Activated CD8-positive, alpha-beta T cell treated with anti-CD3 and anti-CD28 coated beads, Interleukin-2, amount 10 ng/mL, durations not matched to agents 7 days and 5 days (primary cell): ENCODE measurements around the gene CIT. TPM values are rescaled to one million over a fixed set of nuclear protein-coding genes. Genes with fewer than 3 reads are reported as not detected.

Experiments
- ATAC-seq: fragments of 150-1000 bp; cut with Tn5 transposase; one replicate; pipeline ENCODE4 v1.10.0; 2021; ENCODE audit warnings: moderate library complexity
- CTCF ChIA-PET: fragments of 350-600 bp; sonication (Branson Sonifier 250); formaldehyde crosslinking; loops from one replicate; lab custom pipeline; 2021; ENCODE audit warnings: antibody characterized with exemption; lab: Charles Lee
- POLR2A ChIA-PET: fragments of 350-600 bp; sonication (Branson Sonifier 250); formaldehyde crosslinking; loops from one replicate; lab custom pipeline; 2021; ENCODE audit warnings: antibody characterized with exemption; lab: Charles Lee
- DNase-seq: peaks from one replicate; pipeline ENCODE4 v3.0.0-alpha.2; 2020
- H3K27ac Mint-ChIP-seq: one replicate; pipeline ENCODE4 v1.8.0; 2021; ENCODE audit warnings: mild to moderate bottlenecking, mixed read lengths
- H3K27me3 Mint-ChIP-seq: one replicate; pipeline ENCODE4 v1.8.0; 2021; ENCODE audit warnings: low read depth, mixed read lengths
- H3K36me3 Mint-ChIP-seq: one replicate; pipeline ENCODE4 v1.8.0; 2021; ENCODE audit warnings: low read depth, mixed read lengths
- H3K4me1 Mint-ChIP-seq: one replicate; pipeline ENCODE4 v1.8.0; 2021; ENCODE audit warnings: low read depth, mixed read lengths
- H3K4me3 Mint-ChIP-seq: one replicate; pipeline ENCODE4 v1.8.0; 2021; ENCODE audit warnings: mild to moderate bottlenecking, mixed read lengths
- H3K9me3 Mint-ChIP-seq: one replicate; pipeline ENCODE4 v1.8.0; 2022; ENCODE audit warnings: mixed read lengths; ENCODE audit not compliant: insufficient read depth
- total RNA-seq, 2 experiments: library from RNA; stranded (reverse); gene quantifications; one replicate each; pipeline ENCODE4 v1.2.3, GENCODE V29; 2021

Gene CIT, protein sequence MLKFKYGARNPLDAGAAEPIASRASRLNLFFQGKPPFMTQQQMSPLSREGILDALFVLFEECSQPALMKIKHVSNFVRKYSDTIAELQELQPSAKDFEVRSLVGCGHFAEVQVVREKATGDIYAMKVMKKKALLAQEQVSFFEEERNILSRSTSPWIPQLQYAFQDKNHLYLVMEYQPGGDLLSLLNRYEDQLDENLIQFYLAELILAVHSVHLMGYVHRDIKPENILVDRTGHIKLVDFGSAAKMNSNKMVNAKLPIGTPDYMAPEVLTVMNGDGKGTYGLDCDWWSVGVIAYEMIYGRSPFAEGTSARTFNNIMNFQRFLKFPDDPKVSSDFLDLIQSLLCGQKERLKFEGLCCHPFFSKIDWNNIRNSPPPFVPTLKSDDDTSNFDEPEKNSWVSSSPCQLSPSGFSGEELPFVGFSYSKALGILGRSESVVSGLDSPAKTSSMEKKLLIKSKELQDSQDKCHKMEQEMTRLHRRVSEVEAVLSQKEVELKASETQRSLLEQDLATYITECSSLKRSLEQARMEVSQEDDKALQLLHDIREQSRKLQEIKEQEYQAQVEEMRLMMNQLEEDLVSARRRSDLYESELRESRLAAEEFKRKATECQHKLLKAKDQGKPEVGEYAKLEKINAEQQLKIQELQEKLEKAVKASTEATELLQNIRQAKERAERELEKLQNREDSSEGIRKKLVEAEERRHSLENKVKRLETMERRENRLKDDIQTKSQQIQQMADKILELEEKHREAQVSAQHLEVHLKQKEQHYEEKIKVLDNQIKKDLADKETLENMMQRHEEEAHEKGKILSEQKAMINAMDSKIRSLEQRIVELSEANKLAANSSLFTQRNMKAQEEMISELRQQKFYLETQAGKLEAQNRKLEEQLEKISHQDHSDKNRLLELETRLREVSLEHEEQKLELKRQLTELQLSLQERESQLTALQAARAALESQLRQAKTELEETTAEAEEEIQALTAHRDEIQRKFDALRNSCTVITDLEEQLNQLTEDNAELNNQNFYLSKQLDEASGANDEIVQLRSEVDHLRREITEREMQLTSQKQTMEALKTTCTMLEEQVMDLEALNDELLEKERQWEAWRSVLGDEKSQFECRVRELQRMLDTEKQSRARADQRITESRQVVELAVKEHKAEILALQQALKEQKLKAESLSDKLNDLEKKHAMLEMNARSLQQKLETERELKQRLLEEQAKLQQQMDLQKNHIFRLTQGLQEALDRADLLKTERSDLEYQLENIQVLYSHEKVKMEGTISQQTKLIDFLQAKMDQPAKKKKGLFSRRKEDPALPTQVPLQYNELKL (N-terminal part only)
- total RNA-seq: 100 to 1,000 TPM; 111 to 115 TPM

DNA sequence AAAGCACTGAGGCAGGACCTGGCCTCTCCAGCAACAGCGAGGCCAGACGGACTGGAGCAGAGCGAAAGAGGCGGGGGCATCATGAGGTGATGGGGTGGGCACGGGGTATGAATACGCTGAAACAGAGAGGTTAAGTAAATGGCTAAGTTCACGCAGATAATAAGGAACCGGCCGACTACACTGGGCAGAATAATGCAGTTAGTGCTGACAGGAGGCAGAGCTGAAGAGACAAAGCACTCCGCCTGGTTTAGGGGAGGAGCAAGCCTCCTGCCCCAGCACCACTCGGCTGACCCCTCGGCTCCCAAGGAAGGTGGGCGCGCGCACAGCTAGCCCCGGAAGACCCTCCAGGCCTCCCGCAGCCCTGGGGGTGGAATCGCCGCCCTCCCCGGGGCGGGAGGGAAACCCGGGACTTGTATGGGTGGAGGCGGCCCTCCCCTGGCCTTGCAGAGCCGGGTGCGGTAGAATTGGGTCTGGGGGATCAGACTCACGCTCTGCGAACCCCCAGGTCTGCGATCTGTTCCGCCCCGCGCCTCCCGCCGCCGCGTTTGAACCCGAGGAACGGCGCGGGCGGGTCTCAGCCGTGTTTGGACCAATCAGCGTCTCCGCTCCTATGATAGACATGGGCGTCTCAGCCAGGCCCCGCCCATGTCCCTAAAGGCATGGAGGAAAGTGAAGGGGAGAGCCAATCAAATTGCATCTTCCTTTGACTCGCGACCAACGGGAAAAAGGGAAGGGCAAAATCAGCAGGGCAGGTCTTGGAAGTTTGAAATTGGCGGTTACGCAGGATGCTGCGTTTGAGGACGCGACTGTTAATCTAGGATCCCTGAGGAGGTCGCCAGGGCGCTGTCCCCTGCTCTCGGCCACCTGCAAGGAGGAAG is at the start of gene CIT:
Gene CIT (minus strand): TSS at position 560 of the 878 bp plus-strand sequence. CDS start 1,152 bp downstream, outside the sequence.
- Mint-ChIP-seq H3K9me3 (no peaks in the 10 kb centered on the region), H3K27me3 (peaks cover 14% of the 10 kb centered on the region), H3K27ac (peak within 1 kb of the TSS; percentile 80), H3K4me1 (peaks cover 24% of the 10 kb centered on the region), H3K36me3 (peaks cover 26% of the 10 kb centered on the region), H3K4me3 (peak within 1 kb of the TSS; percentile 92)
- CTCF ChIA-PET: interaction anchor here (1.2 to 1.4 kb wide), 2 partner anchors 26 to 112 kb away, joined by 4 to 5 read pairs; partner anchors contain the start of gene BICDL1
- ATAC-seq (peak; percentile 100), DNase-seq (peak; percentile 92)
- POLR2A ChIA-PET: interaction anchor here (0.7 to 2.6 kb wide), 2 partner anchors 9 to 324 kb away, joined by 3 to 7 read pairs; partner anchors contain the start of gene RPLP0

DNA sequence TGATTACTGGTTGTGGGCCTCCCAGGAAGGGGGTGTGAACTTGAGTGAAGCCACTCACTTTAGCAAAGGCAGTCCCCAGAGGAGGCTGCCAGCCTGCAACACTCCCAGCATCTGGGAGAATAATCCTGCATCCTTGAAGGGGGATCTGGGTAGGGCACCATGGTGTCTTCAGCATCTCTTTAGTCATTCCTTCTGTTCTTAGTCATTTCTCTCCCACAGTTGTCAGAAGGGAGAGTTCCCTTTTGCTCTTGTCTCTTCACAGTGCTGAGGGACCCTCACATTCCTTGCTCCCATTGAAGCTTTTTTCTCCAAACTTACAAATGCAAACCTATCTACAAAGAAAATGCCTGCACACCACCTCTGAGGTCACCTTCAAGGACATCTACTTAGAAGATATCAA is 48.1 kb upstream of the CIT start:
- H3K4me3 Mint-ChIP-seq: no peak overlapping the region
- POLR2A ChIA-PET: no interaction called here
- H3K4me1 Mint-ChIP-seq: no peaks in the 10 kb centered on the region
- ATAC-seq: no peak
- CTCF ChIA-PET: no interaction called here
- no peaks in the 10 kb centered on the region for H3K36me3 Mint-ChIP-seq
- H3K27ac Mint-ChIP-seq: no peak overlapping the region
- H3K9me3 Mint-ChIP-seq: no peaks in the 10 kb centered on the region
- peaks cover 12% of the 10 kb centered on the region for H3K27me3 Mint-ChIP-seq
- DNase-seq: no peak

DNA sequence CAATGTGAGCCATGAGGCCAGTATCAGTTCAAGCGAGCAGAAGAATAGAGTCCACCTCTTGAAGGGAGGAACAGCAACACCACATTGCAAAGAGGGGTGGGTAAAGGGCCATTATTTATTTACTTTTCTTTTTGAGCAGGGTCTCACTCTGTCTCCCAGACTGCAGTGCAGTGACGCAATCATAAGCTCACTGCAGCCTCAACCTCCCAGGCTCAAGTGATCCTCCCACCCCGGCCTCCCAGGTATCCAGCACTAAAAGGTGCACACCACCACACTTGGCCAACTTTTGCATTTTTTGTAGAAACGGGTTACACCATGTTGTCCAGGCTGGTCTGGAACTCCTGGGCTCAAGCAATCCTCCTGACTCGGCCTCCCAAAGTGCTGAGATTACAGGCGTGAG is 42.9 kb upstream of the CIT start:
- no peak for ATAC-seq
- H3K4me1 Mint-ChIP-seq: no peaks in the 10 kb centered on the region

DNA sequence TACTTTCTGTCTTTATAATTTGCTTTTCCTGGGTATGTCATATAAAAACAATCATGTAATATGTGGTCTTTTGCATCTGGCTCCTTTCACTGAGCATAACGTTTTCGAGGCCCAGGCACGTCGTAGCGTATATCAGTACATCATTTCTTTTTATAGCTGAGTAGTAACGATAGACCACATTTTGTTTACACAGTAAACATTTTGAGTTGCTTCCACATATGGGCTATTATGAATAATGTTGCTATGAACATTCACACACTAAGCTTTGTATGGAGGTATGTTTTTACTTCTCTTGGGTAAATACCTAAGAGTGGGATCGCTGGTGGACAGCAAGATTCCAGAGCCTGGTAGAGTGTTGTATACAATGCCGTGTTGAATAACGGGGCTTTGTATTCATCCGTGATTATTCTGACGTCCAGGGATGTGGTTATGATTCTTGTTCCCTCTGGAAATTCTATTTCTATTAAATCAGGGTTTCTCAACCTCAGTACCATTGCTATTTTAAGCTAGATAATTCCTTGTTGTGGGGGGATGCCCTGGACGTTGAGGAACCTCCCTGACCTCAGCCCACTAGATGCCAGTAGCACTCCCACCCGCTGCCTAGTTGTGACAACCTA is 38.9 kb upstream of the CIT start:
- no peak for DNase-seq
- Mint-ChIP-seq H3K27me3 (peaks cover 6% of the 10 kb centered on the region), H3K4me1 (no peaks in the 10 kb centered on the region), H3K36me3 (no peaks in the 10 kb centered on the region), H3K9me3 (no peaks in the 10 kb centered on the region), H3K4me3 (no peak overlapping the region), H3K27ac (no peak overlapping the region)
- POLR2A ChIA-PET: no interaction called here
- CTCF ChIA-PET: no interaction called here
- no peak for ATAC-seq

More for the DNA sequence above, 42.9 kb upstream of the CIT start:
- H3K4me3 Mint-ChIP-seq: no peak overlapping the region
- no peak overlapping the region for H3K27ac Mint-ChIP-seq
- POLR2A ChIA-PET: no interaction called here
- CTCF ChIA-PET: no interaction called here
- H3K27me3 Mint-ChIP-seq: peaks cover 10% of the 10 kb centered on the region
- H3K9me3 Mint-ChIP-seq: no peaks in the 10 kb centered on the region
- DNase-seq: no peak
- H3K36me3 Mint-ChIP-seq: no peaks in the 10 kb centered on the region

DNA sequence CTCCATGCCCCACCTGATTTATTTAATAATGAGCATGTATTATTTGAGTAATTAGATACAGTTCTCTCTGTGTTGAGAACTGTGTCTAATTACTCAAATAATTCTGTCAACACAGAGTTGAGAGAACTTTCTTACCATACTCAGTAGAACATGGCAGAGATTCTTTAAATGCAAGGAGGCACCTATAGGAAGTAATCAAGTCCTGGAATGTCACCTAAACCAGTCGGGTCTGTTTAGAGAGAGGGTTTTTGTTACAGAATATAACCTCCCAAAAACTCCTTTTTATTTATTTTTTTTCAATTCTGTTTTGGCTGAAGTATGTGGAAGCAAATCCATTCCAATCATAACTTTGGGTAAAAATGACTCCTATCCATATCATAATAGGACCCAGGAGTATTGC is 37.5 kb upstream of the CIT start:
- ATAC-seq (no peak), DNase-seq (no peak)
- POLR2A ChIA-PET: no interaction called here
- Mint-ChIP-seq H3K27me3 (peaks cover 8% of the 10 kb centered on the region), H3K4me3 (no peak overlapping the region), H3K9me3 (no peaks in the 10 kb centered on the region), H3K36me3 (no peaks in the 10 kb centered on the region), H3K4me1 (no peaks in the 10 kb centered on the region), H3K27ac (no peak overlapping the region)
- CTCF ChIA-PET: no interaction called here

DNA sequence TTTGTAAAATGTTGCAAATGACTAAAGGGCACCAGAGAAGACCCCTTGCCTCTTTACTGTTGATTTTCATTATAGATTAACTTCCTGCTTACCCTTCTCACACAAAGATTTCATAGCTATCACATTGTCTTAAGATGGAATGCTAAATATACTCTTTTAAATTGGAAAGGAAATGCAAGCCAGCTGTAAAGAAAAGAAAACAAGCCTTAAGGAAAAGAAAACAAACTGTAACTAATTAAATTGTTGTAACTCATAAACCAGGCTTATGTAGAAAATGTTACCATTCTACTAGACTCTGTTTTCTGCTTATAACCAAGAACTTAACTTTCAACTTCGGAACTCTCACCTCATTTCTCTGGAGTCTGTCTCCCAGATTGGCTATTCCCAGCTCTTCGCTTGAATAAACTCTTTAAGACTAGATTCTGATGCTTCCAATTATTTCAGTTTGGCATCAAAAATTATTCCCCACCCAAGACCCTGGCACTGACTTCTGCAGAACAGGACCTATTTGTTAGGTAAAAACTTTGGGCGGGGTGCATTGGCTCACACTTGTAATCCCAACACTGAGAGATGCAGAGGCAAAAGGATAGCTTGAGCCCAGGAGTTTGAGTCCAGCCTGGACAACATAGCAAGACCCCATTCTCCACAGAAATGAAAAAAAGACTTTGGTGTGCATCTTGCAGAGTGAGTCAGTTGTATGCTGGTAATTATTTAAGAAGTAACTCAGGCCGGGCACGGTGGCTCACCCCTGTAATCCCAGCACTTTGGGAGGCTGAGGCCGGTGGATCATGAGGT is 36.6 kb upstream of the CIT start:
- Mint-ChIP-seq H3K4me3 (no peak overlapping the region), H3K4me1 (no peaks in the 10 kb centered on the region), H3K27ac (no peak overlapping the region), H3K27me3 (peaks cover 8% of the 10 kb centered on the region), H3K9me3 (no peaks in the 10 kb centered on the region), H3K36me3 (no peaks in the 10 kb centered on the region)
- CTCF ChIA-PET: interaction anchor here (1.0 kb wide), 1 partner anchor 12 kb away, joined by 3 read pairs; no protein-coding TSS in a partner anchor
- DNase-seq: no peak
- no peak for ATAC-seq
- POLR2A ChIA-PET: no interaction called here

DNA sequence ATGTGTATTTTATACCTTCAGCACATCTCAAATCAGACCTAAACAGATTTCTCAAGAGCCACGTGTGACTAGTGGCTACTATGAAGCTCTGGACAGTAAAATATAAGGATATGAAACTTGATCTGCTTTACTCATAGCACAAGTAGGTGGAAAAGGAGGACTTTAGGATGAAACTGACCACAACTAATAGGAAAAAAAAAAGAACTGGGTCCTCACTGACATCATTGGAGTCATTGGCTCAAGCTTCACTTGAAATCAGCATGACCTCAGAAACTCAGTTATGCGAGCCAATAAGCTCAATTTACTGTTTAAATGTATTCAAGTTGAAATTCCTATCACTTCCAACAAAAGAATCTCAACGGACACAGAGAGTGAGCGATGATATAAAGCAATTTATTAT is 34.1 kb upstream of the CIT start:
- Mint-ChIP-seq H3K9me3 (no peaks in the 10 kb centered on the region), H3K27me3 (peaks cover 8% of the 10 kb centered on the region), H3K36me3 (no peaks in the 10 kb centered on the region), H3K27ac (no peak overlapping the region), H3K4me3 (no peak overlapping the region), H3K4me1 (no peaks in the 10 kb centered on the region)
- ATAC-seq (no peak), DNase-seq (no peak)
- ChIA-PET POLR2A (no interaction called here), CTCF (interaction anchor here (0.9 kb wide), 1 partner anchor 9 kb away, joined by 3 read pairs; no protein-coding TSS in a partner anchor)

DNA sequence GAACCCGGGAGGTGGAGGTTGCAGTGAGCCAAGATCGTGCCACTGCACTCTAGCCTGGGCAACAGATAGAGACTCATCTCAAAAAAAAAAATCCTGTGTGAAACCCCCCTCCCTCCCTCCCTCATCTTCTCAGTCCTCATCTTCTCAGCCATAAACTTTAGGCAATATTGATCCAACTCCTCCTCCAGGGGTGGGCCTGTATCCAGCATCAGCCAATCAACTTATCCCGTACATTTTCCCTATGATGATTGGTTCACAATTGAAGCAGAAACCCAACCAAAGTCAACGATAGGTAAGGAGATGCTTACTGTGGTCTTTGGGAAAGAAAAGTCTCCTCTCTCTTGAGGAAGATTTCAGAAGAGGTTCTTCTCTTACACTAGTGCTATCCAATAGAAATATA is 33.5 kb upstream of the CIT start:
- POLR2A ChIA-PET: no interaction called here
- CTCF ChIA-PET: interaction anchor here (0.9 kb wide), 1 partner anchor 8 kb away, joined by 3 read pairs; no protein-coding TSS in a partner anchor
- no peak for DNase-seq
- Mint-ChIP-seq H3K36me3 (no peaks in the 10 kb centered on the region), H3K27me3 (peaks cover 5% of the 10 kb centered on the region), H3K4me1 (no peaks in the 10 kb centered on the region), H3K9me3 (no peaks in the 10 kb centered on the region), H3K27ac (no peak overlapping the region), H3K4me3 (no peak overlapping the region)
- ATAC-seq: no peak

DNA sequence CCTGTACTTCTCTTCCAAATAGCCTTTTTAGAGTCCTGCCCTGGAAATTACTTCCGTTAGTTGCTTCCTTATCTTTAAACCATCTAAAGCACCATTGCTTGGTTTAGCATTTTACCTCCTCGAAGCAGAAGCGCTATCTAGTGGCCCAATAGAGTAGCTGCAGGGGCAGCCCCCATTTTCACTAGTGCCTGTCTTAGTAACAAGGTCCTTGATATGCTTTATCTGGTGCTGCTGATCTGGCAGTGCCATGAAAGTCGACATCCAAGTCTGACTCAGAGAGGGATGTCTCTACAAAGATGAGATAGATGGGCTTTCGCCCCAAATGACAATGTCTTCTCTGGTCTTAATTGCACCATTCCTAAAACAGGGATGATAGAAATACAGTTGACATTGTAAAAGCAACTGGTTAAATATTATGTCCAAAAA is 25.0 kb upstream of the CIT start:
- Mint-ChIP-seq H3K27me3 (no peaks in the 10 kb centered on the region), H3K27ac (no peak overlapping the region), H3K9me3 (no peaks in the 10 kb centered on the region), H3K4me1 (peaks cover 4% of the 10 kb centered on the region), H3K36me3 (no peaks in the 10 kb centered on the region), H3K4me3 (no peak overlapping the region)
- DNase-seq (peak; percentile 86), ATAC-seq (peak; percentile 95)
- ChIA-PET CTCF (interaction anchor here (0.5 to 1.4 kb wide), 4 partner anchors 9 to 29 kb away, joined by 3 to 5 read pairs (median 3); no protein-coding TSS in a partner anchor), POLR2A (no interaction called here)

DNA sequence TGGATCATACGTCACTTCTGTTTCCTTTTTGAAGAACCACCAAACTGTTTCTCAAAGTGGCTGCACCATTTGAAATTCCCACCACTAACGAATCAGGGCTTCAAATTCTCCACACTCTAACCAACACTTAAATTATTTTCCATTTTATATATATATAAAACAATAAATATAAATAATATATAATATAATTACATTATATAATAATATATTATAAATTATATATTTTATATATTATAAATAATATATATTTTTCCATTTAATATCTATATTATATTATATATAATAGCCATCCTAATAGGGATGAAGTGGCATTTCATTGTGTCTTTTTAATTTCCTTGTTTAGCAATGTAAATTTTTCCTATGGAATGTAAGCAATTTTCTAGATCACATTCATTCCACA is 24.6 kb upstream of the CIT start:
- CTCF ChIA-PET: no interaction called here

More for the DNA sequence above, 24.6 kb upstream of the CIT start:
- Mint-ChIP-seq H3K4me1 (peaks cover 4% of the 10 kb centered on the region), H3K4me3 (no peak overlapping the region), H3K9me3 (no peaks in the 10 kb centered on the region), H3K36me3 (no peaks in the 10 kb centered on the region), H3K27me3 (no peaks in the 10 kb centered on the region), H3K27ac (no peak overlapping the region)
- DNase-seq (no peak), ATAC-seq (no peak)
- POLR2A ChIA-PET: no interaction called here
